ENCODE data around the gene SMIM24. TPM values are rescaled to one million over a fixed set of nuclear protein-coding genes. Genes with fewer than 3 reads are reported as not detected.

Gene SMIM24
- total and polyA plus RNA-seq, 10 of the 15 experiments (the other 5 are each of a cell fraction or from before 2014, with no cell fraction given), result 0.14 to 0.44 (median 0.23) TPM; not detected in 4

DNA sequence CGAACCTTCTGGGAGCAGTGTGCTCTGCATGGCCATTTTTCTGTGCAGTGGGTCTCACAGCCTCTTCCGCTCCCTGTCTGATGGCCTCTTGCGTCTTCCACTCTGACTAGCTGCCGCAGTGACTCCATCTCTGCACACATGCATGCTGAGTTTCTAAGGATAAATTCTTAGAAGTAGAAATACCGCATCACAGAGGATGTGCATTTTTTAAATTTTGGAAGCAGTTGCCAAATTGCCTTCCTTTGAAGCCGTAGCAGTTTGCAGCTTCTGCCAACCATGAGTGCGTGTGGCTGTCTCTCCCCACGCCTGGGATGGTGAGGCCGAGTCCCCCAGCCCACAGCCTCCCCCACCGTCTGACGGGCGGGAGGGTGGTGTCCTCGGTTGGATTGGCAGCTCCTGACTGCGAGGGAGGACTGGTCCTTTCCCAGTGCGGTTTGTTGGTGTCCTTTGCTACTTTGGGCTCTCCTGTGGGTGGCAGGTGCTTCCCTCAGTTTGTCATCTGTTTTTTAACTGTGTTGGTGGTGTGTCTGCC, 35.6 kb upstream of the SMIM24 start:
- ChIA-PET RAD21 (ENCODE audit: unreplicated experiment) (no interaction called here), POLR2A (interaction anchor here (0.5 to 0.7 kb wide), 2 partner anchors 12 to 79 kb away, joined by 3 read pairs; no protein-coding TSS in a partner anchor), SMC1A (ENCODE audit: uncharacterized antibody, unreplicated experiment) (no interaction called here), CTCF (no interaction called here)
- FAIRE-seq (no peak), DNase-seq (ENCODE audit: low read depth, low spot score) (no peak), ATAC-seq (no peak)
- no TSS peak for BruUV-seq (replicated peaks)
- peaks cover 4% of the 10 kb centered on the region; the same call in 1 of the 2 replicates for H3K4me1 ChIP-seq (ENCODE audit: control insufficient read depth, insufficient read depth, low read length)
- no peaks in the 10 kb centered on the region for H3K9me3 ChIP-seq (replicated peaks; ENCODE audit: control insufficient read depth, insufficient read depth, low read length)
- no peaks in the 10 kb centered on the region for H3K27me3 ChIP-seq (replicated peaks in 1 of 2; ENCODE audit: control insufficient read depth in 2 of 2, insufficient read depth in 2 of 2, low read length in 1 of 2)
- peaks cover 3 to 11% of the 10 kb centered on the region in 2 experiments; a peak in 2 of 4 replicates for H3K36me3 ChIP-seq (ENCODE audit: control insufficient read depth in 2 of 2, insufficient read depth in 2 of 2, low read length in 1 of 2)
- H3K9ac ChIP-seq (ENCODE audit: control insufficient read depth, insufficient read depth, low read length), result no peak overlapping the region
- intact Hi-C loops (cut with micrococcal nuclease; ENCODE audit: unreplicated experiment), result no loop called here
- TF ChIP-seq, protein P1, sequence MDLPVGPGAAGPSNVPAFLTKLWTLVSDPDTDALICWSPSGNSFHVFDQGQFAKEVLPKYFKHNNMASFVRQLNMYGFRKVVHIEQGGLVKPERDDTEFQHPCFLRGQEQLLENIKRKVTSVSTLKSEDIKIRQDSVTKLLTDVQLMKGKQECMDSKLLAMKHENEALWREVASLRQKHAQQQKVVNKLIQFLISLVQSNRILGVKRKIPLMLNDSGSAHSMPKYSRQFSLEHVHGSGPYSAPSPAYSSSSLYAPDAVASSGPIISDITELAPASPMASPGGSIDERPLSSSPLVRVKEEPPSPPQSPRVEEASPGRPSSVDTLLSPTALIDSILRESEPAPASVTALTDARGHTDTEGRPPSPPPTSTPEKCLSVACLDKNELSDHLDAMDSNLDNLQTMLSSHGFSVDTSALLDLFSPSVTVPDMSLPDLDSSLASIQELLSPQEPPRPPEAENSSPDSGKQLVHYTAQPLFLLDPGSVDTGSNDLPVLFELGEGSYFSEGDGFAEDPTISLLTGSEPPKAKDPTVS (IDR thresholded peaks at IDR 0.05; ENCODE audit: low read depth, low read length), result no peak
- TF ChIP-seq, protein P2, sequence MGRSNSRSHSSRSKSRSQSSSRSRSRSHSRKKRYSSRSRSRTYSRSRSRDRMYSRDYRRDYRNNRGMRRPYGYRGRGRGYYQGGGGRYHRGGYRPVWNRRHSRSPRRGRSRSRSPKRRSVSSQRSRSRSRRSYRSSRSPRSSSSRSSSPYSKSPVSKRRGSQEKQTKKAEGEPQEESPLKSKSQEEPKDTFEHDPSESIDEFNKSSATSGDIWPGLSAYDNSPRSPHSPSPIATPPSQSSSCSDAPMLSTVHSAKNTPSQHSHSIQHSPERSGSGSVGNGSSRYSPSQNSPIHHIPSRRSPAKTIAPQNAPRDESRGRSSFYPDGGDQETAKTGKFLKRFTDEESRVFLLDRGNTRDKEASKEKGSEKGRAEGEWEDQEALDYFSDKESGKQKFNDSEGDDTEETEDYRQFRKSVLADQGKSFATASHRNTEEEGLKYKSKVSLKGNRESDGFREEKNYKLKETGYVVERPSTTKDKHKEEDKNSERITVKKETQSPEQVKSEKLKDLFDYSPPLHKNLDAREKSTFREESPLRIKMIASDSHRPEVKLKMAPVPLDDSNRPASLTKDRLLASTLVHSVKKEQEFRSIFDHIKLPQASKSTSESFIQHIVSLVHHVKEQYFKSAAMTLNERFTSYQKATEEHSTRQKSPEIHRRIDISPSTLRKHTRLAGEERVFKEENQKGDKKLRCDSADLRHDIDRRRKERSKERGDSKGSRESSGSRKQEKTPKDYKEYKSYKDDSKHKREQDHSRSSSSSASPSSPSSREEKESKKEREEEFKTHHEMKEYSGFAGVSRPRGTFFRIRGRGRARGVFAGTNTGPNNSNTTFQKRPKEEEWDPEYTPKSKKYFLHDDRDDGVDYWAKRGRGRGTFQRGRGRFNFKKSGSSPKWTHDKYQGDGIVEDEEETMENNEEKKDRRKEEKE (IDR thresholded peaks at IDR 0.05), result no peak
- TF ChIP-seq, protein P3, sequence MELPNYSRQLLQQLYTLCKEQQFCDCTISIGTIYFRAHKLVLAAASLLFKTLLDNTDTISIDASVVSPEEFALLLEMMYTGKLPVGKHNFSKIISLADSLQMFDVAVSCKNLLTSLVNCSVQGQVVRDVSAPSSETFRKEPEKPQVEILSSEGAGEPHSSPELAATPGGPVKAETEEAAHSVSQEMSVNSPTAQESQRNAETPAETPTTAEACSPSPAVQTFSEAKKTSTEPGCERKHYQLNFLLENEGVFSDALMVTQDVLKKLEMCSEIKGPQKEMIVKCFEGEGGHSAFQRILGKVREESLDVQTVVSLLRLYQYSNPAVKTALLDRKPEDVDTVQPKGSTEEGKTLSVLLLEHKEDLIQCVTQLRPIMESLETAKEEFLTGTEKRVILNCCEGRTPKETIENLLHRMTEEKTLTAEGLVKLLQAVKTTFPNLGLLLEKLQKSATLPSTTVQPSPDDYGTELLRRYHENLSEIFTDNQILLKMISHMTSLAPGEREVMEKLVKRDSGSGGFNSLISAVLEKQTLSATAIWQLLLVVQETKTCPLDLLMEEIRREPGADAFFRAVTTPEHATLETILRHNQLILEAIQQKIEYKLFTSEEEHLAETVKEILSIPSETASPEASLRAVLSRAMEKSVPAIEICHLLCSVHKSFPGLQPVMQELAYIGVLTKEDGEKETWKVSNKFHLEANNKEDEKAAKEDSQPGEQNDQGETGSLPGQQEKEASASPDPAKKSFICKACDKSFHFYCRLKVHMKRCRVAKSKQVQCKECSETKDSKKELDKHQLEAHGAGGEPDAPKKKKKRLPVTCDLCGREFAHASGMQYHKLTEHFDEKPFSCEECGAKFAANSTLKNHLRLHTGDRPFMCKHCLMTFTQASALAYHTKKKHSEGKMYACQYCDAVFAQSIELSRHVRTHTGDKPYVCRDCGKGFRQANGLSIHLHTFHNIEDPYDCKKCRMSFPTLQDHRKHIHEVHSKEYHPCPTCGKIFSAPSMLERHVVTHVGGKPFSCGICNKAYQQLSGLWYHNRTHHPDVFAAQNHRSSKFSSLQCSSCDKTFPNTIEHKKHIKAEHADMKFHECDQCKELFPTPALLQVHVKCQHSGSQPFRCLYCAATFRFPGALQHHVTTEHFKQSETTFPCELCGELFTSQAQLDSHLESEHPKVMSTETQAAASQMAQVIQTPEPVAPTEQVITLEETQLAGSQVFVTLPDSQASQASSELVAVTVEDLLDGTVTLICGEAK (IDR thresholded peaks at IDR 0.05; ENCODE audit: borderline replicate concordance), result no peak
- TF ChIP-seq SPI1 (IDR thresholded peaks at IDR 0.05; ENCODE audit: borderline replicate concordance, insufficient read depth, low read depth, low read length), result no peak
- TF ChIP-seq, protein P4, sequence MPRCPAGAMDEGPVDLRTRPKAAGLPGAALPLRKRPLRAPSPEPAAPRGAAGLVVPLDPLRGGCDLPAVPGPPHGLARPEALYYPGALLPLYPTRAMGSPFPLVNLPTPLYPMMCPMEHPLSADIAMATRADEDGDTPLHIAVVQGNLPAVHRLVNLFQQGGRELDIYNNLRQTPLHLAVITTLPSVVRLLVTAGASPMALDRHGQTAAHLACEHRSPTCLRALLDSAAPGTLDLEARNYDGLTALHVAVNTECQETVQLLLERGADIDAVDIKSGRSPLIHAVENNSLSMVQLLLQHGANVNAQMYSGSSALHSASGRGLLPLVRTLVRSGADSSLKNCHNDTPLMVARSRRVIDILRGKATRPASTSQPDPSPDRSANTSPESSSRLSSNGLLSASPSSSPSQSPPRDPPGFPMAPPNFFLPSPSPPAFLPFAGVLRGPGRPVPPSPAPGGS (IDR thresholded peaks at IDR 0.05; ENCODE audit: borderline replicate concordance, insufficient read depth, low read depth, low read length, poor library complexity, severe bottlenecking), result no peak
- TF ChIP-seq, protein P5, sequence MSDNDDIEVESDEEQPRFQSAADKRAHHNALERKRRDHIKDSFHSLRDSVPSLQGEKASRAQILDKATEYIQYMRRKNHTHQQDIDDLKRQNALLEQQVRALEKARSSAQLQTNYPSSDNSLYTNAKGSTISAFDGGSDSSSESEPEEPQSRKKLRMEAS (IDR thresholded peaks at IDR 0.05; ENCODE audit: low read depth, low read length), result no peak
- no peak for TF ChIP-seq MEF2B (IDR thresholded peaks at IDR 0.05; ENCODE audit: partially characterized antibody, poor library complexity, severe bottlenecking)
- TF ChIP-seq SUZ12 (IDR thresholded peaks at IDR 0.05; ENCODE audit: unreplicated experiment), result no peak
- in situ Hi-C loops (cut with MboI), result no loop called here
- no peak overlapping the region for H3K27ac ChIP-seq (ENCODE audit: control insufficient read depth, insufficient read depth)
- no peaks in the 10 kb centered on the region for H4K20me1 ChIP-seq (ENCODE audit: control insufficient read depth, insufficient read depth)
- no peak overlapping the region for H2AFZ ChIP-seq (ENCODE audit: control insufficient read depth, low read depth, low read length)
- no peak overlapping the region for H3K4me3 ChIP-seq
- no peak overlapping the region for H3K4me2 ChIP-seq (ENCODE audit: control insufficient read depth, insufficient read depth)
- WGBS (ENCODE audit: insufficient coverage, insufficient replicate concordance, low lambda C conversion rate, missing lambda C conversion rate), result 46% methylated on average over 15 of the region's 15 CpGs
- peaks cover 14% of the 10 kb centered on the region for H3K79me2 ChIP-seq (ENCODE audit: control insufficient read depth, insufficient read depth, low read length)
